HG02759 (cell line): ENCODE data around the gene CCDC122.

Experiments
- ATAC-seq: cut with Tn5 transposase; IDR thresholded peaks from one replicate; pipeline ENCODE4 v1.9.1; 2021; ENCODE audit warnings: mild to moderate bottlenecking, moderate library complexity; ENCODE audit not compliant: unreplicated experiment

The CCDC122 gene

DNA sequence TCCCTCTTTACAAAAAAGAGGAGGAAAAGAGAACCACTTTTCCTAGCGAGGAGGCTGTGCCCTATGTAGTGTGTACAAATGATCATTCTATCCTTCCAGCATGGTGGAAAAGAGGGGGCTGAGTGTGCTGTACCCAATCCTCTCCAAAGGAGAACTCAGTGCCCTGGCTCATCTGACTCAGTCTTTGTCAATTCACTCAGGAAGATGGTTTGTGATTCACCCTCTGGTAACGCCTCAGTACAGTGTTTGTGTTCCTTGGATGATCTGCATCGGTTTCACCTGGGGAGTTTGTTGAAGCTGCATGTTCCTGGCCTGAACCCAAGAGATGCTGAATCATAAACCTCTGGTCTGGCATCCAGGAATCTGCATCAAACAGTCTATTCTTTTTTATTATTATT is 74.5 kb downstream of the CCDC122 start:
- no peak for ATAC-seq

DNA sequence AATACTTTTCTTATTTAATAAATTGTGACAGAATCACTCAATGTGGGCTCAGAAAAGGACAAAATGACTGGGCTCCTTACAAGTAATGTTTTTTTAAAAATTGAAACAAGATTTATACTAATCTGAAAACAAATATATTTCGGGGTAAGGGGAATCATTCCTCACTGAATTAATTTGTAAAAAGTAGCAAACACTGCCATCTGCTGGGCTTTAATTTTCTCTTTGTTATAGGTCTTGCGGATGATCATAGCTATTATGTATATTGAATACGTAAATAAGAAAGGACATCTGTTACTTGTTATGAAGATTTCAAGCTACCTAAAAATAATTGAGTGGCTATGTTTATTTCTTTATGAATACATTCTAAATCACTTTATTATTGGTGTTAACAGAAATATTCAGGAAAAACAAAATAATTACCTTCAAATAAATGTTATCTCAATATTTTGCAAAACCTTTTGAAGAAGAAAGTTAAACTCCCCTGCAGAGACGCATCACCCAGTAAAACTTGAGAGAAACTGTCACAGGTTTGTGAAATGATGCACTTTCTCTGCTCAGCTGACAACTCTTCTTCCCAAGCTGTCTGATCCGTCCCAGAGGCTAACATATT is 75.0 kb downstream of the CCDC122 start:
- ATAC-seq: no peak

DNA sequence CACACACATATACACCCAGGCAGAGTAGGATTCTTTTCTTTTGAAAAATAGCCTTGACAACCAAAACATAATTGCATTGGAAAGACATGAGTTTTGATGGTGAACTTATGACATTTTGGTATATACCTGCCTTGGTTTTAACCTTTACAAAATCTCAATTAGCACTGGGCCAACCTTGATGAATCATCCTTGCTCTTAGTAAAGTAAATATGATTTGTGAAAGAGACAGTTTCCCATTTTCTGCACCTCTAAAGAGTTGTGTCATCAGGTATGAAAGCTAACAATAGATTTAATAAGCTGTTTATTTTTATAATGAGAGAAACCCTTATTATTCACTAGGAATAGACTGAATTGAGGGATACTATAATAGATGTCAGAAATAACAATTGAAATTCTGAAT is 77.0 kb downstream of the CCDC122 start:
- ATAC-seq: no peak

DNA sequence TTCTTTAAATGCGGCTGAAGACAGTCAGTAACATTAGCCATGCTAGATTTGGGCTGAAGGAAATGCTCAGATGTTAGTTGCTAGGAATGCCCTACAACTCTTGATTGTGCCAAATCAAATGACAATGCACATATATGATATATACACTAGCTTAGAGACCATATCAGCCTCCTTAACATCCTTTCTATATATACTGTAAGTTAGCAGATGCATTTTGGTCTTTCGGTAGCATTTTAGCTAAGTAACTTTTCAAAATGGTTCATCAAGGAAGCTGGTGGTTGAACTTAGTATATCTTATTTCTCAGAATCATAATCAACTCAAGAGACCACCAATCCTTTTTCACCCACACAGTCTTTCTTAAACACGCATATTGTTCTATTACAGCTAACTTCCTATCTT is 78.7 kb downstream of the CCDC122 start:
- no peak for ATAC-seq

DNA sequence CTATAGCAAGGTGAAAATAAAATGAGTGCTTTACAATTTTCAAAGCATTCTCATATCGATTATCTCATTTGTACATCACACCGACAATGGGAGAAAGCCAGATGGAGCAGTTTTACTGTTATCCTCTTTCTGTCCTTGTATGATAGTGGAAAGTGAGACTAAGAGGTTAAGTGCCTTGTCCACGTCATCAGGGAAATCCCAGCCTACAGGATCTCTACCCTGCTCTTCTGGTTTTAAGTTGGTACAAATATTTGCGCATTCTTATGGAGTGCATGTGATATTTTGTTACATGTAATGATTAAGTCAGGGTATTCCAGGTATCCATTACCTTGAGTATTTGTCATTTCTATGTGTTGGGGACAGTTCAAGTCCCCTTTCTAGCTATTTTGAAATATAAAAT is 80.3 kb downstream of the CCDC122 start:
- ATAC-seq: no peak

DNA sequence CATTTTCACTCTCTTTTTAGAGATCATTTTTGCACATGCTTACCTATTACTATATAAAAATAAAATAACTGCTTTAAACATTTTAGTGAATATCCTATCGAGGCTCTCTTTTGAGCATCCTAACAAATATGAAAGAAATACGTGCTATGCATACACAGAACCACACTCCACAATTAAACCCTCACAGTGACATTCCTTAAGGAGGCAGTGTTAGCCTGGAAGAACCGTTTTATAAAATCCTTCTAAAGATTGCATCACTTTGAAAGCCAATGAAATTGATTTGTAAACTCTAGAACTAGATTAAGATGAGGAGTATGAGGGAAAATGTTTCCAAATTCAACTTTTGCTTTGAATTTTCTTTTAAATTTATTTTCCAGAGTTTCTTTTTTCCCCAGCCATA is 81.7 kb downstream of the CCDC122 start:
- ATAC-seq: no peak

DNA sequence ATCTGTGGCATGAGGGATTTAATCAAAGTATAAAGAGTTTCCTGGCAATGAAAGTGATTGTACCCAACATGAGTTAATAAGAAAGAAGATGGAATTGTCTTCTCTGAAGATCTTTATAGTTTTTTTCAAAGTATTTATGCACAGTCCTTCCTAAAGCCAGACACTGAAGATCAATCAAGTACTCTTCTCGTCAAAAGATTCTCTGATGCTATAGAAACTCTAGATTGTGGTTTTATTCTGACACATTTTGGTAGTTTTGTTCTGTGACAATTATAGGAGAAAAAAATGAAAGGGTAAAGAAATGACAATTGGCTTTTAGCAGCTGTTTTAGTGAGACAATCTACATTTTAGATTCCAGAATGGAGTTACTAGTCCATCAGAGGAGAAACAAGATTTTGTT is 82.4 kb downstream of the CCDC122 start:
- ATAC-seq: no peak

DNA sequence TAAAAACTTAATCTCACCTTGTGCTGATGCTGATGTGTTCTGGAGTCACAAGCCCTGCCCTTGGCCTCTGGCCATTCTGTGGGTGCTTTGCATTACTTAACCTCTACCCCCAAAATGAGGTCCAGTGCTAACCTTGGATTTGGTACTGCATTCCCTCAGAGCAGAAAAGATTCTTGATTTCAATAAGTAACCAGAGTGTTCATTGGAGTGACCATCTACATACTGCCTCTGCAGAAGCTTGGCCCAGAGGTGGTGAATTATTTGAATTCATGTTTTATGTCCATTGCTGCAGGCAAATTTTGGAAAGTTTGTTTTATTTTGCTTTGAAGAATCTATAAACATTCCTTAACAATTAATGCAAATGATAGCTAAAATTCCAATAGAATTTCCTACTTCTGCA is 85.1 kb downstream of the CCDC122 start:
- no peak for ATAC-seq

DNA sequence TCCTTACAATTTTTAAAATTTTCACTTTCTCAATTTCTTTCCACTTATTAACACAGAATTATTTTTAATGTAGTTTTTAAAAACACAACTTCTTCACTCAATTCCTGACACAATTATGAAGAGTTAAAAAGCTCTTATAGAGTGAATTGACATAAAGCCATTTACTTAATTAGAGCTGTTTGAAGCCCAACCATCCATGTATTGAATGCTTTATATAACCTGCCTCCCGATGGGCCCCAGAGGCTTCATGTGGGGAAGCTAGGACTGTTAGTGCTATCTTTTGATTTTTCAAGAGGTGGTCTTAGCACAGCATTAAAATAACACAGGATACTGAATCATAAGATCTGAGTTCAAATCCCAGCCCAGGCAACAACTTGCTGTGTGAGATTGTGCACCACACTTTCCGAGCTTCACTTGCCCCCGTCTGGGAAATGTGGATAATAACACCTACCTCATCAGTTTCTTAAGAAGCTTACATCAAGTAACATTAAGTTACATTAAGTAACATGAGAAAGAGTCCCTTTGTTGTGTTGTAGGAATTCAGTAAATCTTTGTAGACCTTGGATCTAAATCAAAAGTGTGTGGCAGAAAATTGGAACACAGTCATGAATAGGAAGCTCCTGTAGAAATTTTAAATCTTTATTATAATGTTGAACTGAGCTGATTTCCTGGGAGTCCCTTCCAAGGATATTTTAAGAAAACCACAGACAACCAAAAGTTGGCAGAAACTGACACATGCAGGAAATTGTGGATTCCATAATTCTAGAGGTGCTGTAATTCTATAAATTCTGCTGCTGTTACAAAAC is 87.3 kb downstream of the CCDC122 start:
- no peak for ATAC-seq

DNA sequence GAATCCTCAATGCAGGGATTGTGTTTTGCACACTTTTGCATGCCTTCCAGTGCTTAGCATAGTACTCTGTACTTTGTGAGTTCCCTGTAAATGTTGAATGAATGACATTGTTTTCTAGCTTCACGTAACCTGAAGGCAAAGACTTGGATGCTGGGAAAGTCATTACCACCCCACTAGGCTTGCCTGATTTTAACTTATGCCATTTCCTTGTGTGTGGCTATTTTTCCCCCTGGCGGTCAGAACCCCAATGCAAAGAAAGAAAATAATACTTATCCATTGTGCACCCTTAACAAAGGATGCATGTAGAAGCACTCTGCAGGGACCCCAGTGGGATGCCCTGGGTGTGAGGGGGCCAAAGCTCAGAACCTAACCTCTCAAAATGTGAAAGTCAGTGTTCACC is 91.5 kb downstream of the CCDC122 start:
- ATAC-seq: no peak

DNA sequence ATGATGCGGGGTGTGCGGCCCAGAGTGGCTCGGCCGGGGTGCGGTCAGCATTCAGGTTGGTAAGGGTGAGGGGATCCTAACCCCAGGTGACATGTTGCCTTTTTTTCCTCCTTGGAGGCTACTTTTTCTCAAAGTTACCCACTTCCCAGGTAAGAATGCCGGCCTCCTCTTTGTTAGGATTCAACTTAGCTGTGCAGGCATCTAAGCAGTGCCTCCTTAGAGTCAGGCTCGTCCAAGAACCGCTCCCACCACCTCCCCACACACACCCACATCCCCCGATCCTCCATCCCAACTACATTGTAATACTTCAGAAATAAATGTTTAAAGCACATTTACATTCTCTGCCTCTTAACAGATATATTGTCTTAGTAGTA is 92.0 kb downstream of the CCDC122 start:
- ATAC-seq: no peak

DNA sequence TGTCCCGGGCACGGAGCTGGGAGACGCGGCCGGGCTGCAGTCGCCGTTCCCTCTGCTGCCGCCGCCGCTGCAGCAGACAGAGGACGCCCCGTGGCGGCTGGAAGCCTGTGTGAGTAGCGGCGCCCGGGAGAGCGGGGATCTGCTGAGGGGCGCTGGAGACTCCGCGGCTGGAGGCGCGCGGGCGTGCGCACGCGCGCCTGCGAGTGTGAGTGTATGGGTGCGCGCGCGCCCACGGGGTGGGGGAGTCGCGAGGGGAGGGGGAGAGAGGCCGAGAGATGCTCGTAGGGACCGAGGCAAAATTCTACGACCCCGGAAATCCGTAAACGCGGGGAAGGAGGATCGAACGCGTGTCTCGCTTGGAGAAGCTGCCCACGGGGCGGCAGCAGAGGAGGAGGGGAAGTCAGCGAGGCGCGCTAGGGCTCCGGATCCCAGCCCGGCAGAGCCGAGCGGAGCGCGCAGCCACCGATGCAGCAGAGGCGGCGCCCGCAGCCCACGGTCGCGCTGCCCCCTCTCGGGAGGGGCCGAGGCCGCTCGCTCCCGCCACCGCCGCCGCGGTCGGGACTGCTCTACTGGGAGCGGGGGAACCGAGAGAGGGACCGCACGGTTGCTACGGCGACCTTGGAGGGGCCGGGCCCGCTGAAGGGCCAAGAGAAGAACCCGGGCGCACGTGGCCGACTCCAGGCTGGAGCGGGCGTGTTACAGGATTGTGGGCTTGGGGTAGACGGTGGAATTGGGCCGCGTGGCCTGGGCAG is 92.6 kb downstream of the CCDC122 start, which contains the start of gene ENOX1:
ENOX1 (minus strand) TSS at position 207 of the 752 bp plus-strand sequence.
- ATAC-seq: peak; percentile 56

DNA sequence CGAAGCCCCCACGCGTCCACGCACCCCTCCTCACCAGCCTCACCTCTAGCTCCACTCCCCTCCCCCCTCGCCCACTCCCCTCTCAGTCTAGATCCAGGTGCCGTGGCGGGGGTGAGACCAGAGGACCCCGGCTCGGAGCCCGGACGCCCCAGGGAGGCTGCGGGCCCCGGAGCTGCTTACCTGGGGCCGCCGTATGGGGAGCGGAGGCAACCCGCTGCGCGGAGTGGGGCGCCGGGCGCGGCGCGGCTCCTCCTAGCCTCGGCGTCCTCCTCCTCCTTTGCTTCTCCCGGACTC is 93.1 kb downstream of the CCDC122 start:
- ATAC-seq: no peak
